Small intestine (tissue), 7 donors: ENCODE data around the gene RFX5. TPM values are rescaled to one million over a fixed set of nuclear protein-coding genes. Genes with fewer than 3 reads are reported as not detected.

Experiments used
- DNase-seq, 2 donors: peaks; one replicate each; pipeline versions ENCODE4 v3.0.0 to v3.0.0-alpha.2; 2013
- FAIRE-seq: peaks from 2 replicates; lab custom pipeline; 2012; peaks lifted over from hg19 to GRCh38; lab: Jason Lieb, UNC
- H3K27ac ChIP-seq, 3 donors: one replicate each; pipeline ENCODE4 v1.5.1; 2013; ENCODE audit warnings: low read length in 2 of 3, mild to moderate bottlenecking in 2 of 3, control low read depth in 1 of 3, inconsistent platforms in 1 of 3, low read depth in 1 of 3, moderate library complexity in 1 of 3
- H3K27me3 ChIP-seq, 3 donors: one replicate each; pipeline ENCODE4 v1.6.1; 2013; ENCODE audit warnings: low read length in 3 of 3, inconsistent platforms in 1 of 3; ENCODE audit not compliant: control insufficient read depth in 3 of 3, insufficient read depth in 3 of 3
- H3K36me3 ChIP-seq, 3 donors: one replicate each; pipeline ENCODE4 v1.6.1; 2013; ENCODE audit warnings: low read length in 3 of 3, inconsistent platforms in 1 of 3, low read depth in 1 of 3, mild to moderate bottlenecking in 1 of 3, moderate library complexity in 1 of 3; ENCODE audit not compliant: control insufficient read depth in 3 of 3, insufficient read depth in 2 of 3
- H3K4me1 ChIP-seq, 3 donors: one replicate each; pipeline ENCODE4 v1.6.1; 2013; ENCODE audit warnings: low read length in 2 of 3, inconsistent platforms in 1 of 3, low read depth in 1 of 3, mild to moderate bottlenecking in 1 of 3, moderate library complexity in 1 of 3; ENCODE audit not compliant: control insufficient read depth in 3 of 3, insufficient read depth in 2 of 3
- H3K4me3 ChIP-seq, 3 donors: one replicate each; pipeline ENCODE4 v1.5.1; 2013; ENCODE audit warnings: low read length in 3 of 3, control low read depth in 1 of 3, inconsistent platforms in 1 of 3, low read depth in 1 of 3, mild to moderate bottlenecking in 1 of 3, moderate library complexity in 1 of 3
- H3K9me3 ChIP-seq, 2 donors: one replicate each; pipeline ENCODE4 v1.6.1; 2013; ENCODE audit warnings: low read depth in 1 of 2, low read length in 1 of 2; ENCODE audit not compliant: control insufficient read depth in 2 of 2, insufficient read depth in 1 of 2
- WGBS, 3 donors: extraction: QIAGEN DNeasy Blood & Tissue Kit; methylation state at CpG; one replicate each; pipeline ENCODE4 v1.1.7; 2013; 5-methylcytosine and 5-hydroxymethylcytosine counted together
- polyA plus RNA-seq, 4 donors: library from polyadenylated mRNA; stranded (reverse) in 3 of 4; unstranded in 1 of 4; fragments of 200-250 nt in 3 of 4; fragments of 120-200 nt in 1 of 4; gene quantifications; one replicate each; pipeline versions ENCODE4 v1.2.1 to v1.2.3, GENCODE V29; 2013
- donor health status: healthy with polysubstance abuse.
- donor health status: control.
- donor health status: control.
- donor health status: Bipolar disorder and iron deficiency.
- donor health status: healthy.

Gene RFX5
- polyA plus RNA-seq, 4 donors: 12.4 to 36.8 (median 25.8) TPM

DNA sequence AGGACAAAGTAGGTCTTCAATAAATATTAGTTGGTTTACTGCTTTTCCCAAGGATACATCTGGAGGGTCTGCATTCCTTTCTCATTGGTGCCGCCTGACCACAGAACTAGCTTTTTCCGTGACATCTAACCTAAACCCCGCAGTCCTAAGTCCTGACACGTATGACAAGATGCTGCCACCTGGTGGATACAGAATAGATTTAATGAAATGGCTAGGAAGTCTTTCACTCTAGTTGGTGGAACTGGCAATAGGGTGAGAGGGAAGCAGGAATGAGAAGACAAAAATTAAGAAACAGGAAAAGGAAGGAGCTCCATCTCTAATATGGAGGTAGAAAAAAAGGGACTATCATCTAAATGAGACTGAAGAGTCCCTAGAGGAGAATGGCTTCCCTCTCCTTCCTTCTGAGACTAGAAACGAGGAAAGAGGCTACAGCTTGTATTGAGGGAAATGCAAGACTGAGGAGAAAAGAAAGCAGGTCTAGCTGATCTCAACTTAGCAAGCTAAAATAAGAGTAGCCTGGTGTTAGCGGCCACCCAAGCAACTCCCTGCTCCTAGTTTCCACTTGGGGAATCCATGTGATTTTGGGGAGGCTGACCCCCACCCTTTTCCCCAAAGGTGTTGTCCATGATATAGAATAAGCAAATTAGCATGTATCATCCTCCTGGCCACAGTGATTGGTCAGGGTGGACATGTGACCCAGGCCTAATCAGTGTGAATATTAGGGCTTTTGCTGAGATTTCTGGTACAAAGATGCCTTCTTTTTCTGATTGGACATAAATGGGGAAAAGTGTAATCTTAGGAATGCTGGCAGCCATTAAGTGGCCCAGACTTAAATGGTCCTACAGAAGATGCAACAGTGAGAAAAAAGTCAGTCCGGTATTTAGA is 5.9 kb downstream of the RFX5 start:
- no peaks in the 10 kb centered on the region for H3K9me3 ChIP-seq
- peaks cover 8 to 29% (median 15%) of the 10 kb centered on the region in 3 donors for H3K36me3 ChIP-seq
- peak overlapping the region in 1 of 3 donors; percentile 65 for H3K27ac ChIP-seq
- WGBS, 3 donors: 30 to 37% (median 33%) methylated on average over 7 of the region's 7 CpGs
- H3K4me1 ChIP-seq: peaks cover 3 to 6% (median 3%) of the 10 kb centered on the region in 3 donors
- H3K4me3 ChIP-seq: no peak overlapping the region
- no peaks in the 10 kb centered on the region for H3K27me3 ChIP-seq
- FAIRE-seq (no peak), DNase-seq (peak; percentile 84 to 87)

DNA sequence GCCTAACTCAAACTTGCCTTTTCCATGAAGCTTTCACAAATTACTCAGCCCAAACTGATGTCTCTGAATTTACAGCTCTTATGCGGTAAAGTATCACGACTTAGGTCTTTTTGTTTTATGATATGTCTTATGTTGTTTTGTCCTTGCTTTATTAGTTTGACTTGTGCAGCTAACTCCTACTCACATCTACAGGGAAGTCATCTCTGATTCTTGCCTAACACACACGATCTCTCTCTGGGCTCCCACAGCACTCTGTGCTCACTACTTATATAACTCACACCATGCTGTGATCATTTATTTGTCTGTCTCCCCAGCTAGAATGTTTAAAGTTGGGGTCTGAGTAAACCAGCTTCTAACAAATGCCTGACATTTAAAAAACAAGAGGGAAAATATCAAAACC is 10.5 kb downstream of the RFX5 start:
- Histone ChIP-seq H3K4me1 (no peaks in the 10 kb centered on the region), H3K4me3 (no peak overlapping the region), H3K27ac (no peak overlapping the region), H3K36me3 (no peaks in the 10 kb centered on the region), H3K9me3 (no peaks in the 10 kb centered on the region), H3K27me3 (no peaks in the 10 kb centered on the region)
- FAIRE-seq (no peak), DNase-seq (no peak)
- 89 to 94% (median 90%) methylated on average over 3 of the region's 3 CpGs for WGBS, 3 donors

DNA sequence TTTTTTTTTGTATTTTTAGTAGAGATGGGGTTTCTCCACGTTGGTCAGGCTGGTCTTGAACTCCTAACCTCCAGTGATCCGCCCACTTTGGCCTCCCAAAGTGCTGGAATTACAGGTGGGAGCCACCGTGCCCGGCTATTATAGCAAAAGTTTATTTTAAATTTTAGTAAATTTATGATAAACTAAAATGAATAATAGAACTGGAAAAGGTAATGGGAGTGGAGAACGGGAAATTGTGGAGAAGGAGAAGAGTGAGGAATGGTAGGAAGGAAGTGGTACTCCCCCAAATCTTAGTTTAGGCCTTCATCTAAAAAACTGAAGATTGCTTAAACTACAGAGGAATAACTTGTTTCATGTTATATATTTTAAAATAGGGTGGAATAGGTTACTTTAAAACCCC is 12.2 kb downstream of the RFX5 start:
- H3K4me1 ChIP-seq: no peaks in the 10 kb centered on the region
- no peak overlapping the region for H3K27ac ChIP-seq
- no peak for FAIRE-seq
- DNase-seq: no peak
- no peaks in the 10 kb centered on the region for H3K9me3 ChIP-seq
- H3K4me3 ChIP-seq: no peak overlapping the region
- no peaks in the 10 kb centered on the region for H3K27me3 ChIP-seq
- WGBS, 3 donors: 77 to 85% (median 85%) methylated on average over 5 of the region's 5 CpGs
- no peaks in the 10 kb centered on the region for H3K36me3 ChIP-seq

DNA sequence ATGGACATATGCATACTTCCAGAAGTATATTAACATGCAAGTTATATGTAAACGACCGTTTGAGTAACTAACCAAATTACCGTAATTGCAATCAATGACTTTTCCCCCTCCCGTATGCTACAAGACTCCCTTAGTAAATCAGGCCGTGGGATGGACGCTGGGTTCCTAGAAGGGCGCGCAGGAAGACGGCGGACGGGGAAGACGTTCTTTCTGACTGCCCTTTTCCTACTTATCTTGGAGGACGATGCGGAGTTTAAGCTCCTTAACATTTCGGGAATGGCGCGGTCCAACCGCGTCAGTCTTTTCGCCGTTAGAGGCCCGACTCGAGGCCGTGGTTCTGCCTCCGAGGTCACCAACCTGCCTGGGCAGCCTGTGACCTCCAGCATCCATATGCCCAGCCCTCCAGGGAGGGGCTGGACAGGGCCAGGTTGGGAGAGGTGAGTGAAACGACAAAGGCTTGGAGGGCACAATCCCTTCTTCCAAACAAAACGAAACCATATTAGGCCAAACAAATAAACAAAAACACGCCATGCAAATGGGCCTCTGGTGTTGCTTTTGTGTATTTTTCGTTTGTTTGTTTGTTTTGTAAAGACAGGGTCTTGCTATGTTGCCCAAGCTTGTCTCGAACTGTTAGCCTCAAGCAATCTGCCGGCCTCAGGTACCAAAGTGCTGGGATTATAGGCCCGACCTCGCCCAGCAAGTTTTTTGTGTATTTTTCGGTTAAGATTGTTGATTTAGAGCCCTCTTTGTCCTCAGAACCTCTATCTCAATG is 19.0 kb downstream of the RFX5 start:
- no peaks in the 10 kb centered on the region for H3K27me3 ChIP-seq
- peaks cover 0 to 17% (median 4%) of the 10 kb centered on the region in 3 donors for H3K4me1 ChIP-seq
- H3K36me3 ChIP-seq: peaks cover 0 to 25% (median 4%) of the 10 kb centered on the region in 3 donors
- WGBS, 3 donors: 10 to 18% (median 17%) methylated on average over 34 of the region's 34 CpGs
- DNase-seq (peak in 1 of 2 donors; percentile 31), FAIRE-seq (no peak)
- H3K9me3 ChIP-seq: no peaks in the 10 kb centered on the region
- peak overlapping the region; percentile 86 to 87 (median 87) for H3K4me3 ChIP-seq
- H3K27ac ChIP-seq: peak overlapping the region; percentile 36 to 87 (median 81)

DNA sequence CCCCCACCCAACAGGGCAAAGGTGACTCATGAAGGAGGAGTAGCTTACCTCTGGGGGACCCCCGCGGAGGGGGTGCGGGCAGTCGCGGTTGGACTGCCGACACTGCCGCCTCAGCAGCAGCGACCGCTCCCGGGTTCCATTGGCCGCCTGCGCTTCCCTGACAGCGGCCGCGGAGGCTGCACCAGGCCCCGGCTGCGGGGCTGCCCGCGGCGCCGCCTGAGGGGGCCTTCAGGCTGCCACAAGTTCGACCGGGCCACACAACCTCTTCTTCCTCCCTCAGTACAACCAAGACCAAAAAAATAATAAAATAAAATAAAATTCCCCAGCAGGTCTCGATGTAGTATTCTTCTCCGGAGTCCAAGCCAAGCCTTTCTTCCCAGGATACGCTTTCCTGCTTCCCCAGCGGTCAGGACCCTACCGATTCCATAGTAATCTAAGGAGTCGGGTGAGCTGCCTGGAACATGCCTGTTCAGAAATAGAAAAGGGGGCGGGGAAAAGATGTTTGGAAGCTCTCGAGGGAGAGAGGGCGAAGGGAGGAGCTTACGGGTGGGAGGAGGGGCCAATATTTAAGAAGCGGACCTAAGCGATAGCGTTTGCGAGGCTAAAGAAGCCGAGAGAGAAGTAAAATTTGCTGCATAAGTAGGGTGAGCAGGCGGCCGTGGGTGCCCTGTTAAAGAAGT is 19.7 kb downstream of the RFX5 start, which contains the start of gene PI4KB:
Gene PI4KB (minus strand): TSS at position 194 of the 680 bp plus-strand sequence. CDS start 10,935 bp downstream, outside the sequence.
- FAIRE-seq (no peak), DNase-seq (peak; percentile 98)
- Histone ChIP-seq H3K4me3 (peak within 1 kb of the TSS; percentile 86 to 87 (median 87)), H3K27ac (peak within 1 kb of the TSS; percentile 80 to 87 (median 81)), H3K27me3 (no peaks in the 10 kb centered on the region), H3K36me3 (peaks cover 0 to 30% (median 4%) of the 10 kb centered on the region in 3 donors), H3K4me1 (peaks cover 0 to 17% (median 4%) of the 10 kb centered on the region in 3 donors), H3K9me3 (no peaks in the 10 kb centered on the region)
- WGBS, 3 donors: 0% methylated on average over 38 to 40 of the region's 40 CpGs

DNA sequence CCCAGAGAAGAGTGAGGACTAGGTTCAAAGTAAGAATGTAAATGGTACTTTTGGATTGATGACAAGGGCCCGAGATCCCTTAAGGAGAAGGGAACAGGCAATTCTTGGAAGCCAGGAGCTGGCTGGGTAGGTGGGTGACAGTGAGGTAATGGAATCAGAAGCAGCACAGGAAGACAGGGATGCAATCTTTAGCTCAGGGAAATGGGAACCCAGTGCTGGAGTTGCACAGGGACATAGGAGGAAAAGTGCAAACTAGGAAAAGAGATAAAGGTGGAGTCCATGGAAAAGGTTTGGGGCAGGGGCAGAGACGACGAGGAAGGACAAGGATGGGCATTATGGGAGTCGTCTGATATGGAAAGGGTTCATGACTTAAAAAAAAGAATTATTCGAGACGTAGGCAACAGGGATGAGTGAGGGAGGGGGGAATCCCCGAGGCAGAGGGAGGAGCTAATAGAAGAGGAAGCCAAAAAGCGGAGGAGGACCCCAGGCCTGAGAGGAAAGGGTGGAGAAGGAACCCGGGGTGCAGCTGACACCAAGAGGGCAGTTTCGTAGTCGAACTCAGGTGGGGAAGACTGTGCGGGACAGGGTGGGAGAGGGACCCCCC is 20.3 kb downstream of the RFX5 start:
- WGBS, 3 donors: 1 to 2% (median 1%) methylated on average over 11 to 12 of the region's 12 CpGs

DNA sequence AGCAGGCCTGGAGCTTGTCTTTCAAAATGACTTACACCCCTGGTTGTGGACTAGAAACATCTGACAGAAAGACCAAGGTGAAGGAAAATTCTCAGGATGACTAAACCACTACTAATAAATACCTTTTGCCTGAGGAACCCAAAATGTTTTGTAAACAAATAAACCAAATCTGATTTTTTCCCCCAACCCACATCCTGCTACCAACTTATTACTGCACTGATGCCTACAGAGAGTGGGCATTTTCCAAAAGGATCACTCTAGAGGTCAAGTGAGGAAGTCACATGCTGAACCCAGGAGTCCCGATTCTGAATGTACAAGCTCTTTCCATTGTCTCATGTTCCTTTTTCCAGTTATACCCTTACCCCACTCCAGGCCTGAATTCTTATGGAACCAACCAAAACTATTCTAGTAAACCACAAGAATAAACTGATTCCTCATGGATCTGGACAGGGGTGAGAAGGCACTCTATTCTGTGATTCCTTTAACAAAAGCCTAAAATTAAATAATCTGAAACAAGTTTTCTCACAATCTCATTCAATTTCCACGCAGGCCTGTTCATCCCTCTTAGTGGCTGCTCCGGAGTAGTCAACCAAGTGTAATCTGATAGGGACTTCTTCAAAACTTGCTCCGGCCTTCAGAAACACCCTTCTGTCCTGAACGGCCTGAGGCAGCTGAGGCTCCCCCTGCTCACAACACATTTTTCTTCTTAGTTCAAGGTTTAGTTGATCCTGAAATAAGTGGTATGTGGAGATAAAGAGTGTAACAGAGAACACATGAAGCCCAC is 21.2 kb downstream of the RFX5 start:
- 42 to 47% (median 43%) methylated on average over 5 of the region's 5 CpGs for WGBS, 3 donors
- H3K27ac ChIP-seq: peak overlapping the region in 1 of 3 donors; percentile 81
- H3K4me1 ChIP-seq: peaks cover 0 to 17% (median 4%) of the 10 kb centered on the region in 3 donors

More for the DNA sequence above, 20.3 kb downstream of the RFX5 start:
- Histone ChIP-seq H3K4me1 (peaks cover 0 to 17% (median 4%) of the 10 kb centered on the region in 3 donors), H3K4me3 (peak overlapping the region; percentile 86 to 87 (median 87)), H3K9me3 (no peaks in the 10 kb centered on the region), H3K27ac (peak overlapping the region; percentile 80 to 87 (median 81)), H3K36me3 (peaks cover 0 to 32% (median 4%) of the 10 kb centered on the region in 3 donors), H3K27me3 (no peaks in the 10 kb centered on the region)
- no peak for FAIRE-seq
- DNase-seq: peak in 1 of 2 donors; percentile 41

More for the DNA sequence above, 21.2 kb downstream of the RFX5 start:
- DNase-seq (no peak), FAIRE-seq (no peak)
- Histone ChIP-seq H3K4me3 (peak overlapping the region in 2 of 3 donors; percentile 86 to 87), H3K9me3 (no peaks in the 10 kb centered on the region), H3K36me3 (peaks cover 0 to 35% (median 7%) of the 10 kb centered on the region in 3 donors), H3K27me3 (no peaks in the 10 kb centered on the region)
